ENCODE results near the gene GP9.

DNA sequence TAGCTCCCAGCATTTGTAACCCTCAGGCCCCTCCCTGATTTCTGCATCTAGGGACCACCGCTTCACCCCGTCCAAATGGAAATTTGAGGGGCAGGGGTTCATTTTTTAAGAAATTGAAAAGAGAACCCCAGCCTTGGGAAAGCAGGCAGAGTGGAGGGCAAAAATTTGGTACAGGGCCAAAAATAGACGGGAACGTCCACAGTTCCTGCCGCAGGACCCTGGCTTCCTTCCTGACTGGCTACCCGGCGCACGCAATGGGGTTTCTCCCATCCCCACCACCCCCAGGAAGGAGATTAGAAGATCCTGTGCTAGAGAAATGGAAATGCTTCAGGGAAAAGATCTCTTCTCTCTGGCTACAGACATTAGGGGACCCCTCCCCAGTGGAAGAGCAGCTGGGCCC, 20.9 kb downstream of the GP9 start:
- TF ChIP-seq CTCF (IDR thresholded peaks at IDR 0.05) (no peak), POLR2A (IDR thresholded peaks at IDR 0.05) (no peak)
